Measurements from ENCODE around the gene HAND1. TPM values are rescaled to one million over a fixed set of nuclear protein-coding genes. Genes with fewer than 3 reads are reported as not detected.

HAND1 gene
- total RNA-seq, 1 donor from 2014 or later, result 0.47 TPM

DNA sequence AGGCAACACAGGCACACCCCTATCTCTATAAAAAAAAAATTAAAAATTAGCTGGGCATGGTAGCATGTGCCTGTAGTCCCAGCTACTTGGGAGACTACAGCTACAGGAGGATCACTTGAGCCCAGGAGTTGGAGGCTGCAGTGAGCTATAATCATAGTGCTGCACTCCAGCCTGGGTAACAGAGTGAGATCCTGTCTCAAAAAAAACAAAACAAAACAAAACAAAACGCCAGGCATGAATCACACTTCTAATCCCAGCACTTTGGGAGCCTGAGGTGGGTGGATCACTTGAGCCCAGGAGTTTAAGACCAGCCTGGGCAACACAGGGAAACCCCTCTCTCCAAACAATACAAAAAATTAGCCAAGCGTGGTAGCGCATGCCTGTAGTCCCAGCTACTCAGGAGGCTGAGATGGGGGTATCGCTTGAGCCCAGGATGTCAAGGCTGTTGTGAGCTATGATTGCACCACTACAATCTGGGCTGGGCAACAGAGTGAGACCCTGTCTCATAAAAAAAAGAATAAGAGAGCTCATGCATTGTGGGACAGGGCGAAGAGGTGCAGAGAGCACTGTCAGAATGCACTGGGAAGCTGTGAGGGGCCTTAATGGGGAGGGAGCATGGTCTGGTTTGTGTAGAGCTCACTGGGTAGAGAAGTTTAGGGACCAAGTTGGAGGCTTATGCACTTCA is 40.6 kb downstream of the HAND1 start:
- TF ChIP-seq, protein P1, sequence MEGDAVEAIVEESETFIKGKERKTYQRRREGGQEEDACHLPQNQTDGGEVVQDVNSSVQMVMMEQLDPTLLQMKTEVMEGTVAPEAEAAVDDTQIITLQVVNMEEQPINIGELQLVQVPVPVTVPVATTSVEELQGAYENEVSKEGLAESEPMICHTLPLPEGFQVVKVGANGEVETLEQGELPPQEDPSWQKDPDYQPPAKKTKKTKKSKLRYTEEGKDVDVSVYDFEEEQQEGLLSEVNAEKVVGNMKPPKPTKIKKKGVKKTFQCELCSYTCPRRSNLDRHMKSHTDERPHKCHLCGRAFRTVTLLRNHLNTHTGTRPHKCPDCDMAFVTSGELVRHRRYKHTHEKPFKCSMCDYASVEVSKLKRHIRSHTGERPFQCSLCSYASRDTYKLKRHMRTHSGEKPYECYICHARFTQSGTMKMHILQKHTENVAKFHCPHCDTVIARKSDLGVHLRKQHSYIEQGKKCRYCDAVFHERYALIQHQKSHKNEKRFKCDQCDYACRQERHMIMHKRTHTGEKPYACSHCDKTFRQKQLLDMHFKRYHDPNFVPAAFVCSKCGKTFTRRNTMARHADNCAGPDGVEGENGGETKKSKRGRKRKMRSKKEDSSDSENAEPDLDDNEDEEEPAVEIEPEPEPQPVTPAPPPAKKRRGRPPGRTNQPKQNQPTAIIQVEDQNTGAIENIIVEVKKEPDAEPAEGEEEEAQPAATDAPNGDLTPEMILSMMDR (IDR thresholded peaks at IDR 0.05; ENCODE audit: partially characterized antibody, unreplicated experiment), result no peak
- Mint-ChIP-seq H3K27ac (ENCODE audit: unreplicated experiment) (no peak overlapping the region), H3K4me3 (ENCODE audit: unreplicated experiment) (no peak overlapping the region), H3K4me1 (ENCODE audit: low read depth, unreplicated experiment) (no peaks in the 10 kb centered on the region), H3K27me3 (ENCODE audit: unreplicated experiment) (no peaks in the 10 kb centered on the region), H3K36me3 (ENCODE audit: unreplicated experiment) (no peaks in the 10 kb centered on the region), H3K9me3 (ENCODE audit: unreplicated experiment) (no peaks in the 10 kb centered on the region)
- no peak for DNase-seq

DNA sequence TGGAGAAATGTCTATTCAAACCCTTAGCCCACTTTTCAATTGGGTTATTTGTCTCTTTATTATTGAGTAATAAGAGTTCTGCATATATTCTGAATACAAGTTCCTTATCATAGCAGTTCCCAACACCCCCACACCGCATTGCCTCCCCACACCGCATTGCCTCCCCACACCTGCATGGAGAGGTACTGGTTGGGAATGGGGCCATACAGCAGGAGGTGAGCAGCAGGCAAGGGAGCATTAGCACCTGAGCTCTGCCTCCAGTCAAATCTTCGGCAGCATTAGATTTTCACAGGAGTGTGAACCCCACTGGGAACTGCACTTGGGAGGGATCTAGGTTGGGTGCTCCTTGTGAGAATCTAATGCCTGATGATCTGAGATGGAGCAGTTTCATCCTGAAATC is 42.8 kb downstream of the HAND1 start:
- H3K4me3 Mint-ChIP-seq (ENCODE audit: unreplicated experiment), result no peak overlapping the region
- H3K36me3 Mint-ChIP-seq (ENCODE audit: unreplicated experiment), result no peaks in the 10 kb centered on the region
- H3K9me3 Mint-ChIP-seq (ENCODE audit: unreplicated experiment), result no peaks in the 10 kb centered on the region
- no peak for DNase-seq
- H3K27ac Mint-ChIP-seq (ENCODE audit: unreplicated experiment), result no peak overlapping the region
- no peaks in the 10 kb centered on the region for H3K27me3 Mint-ChIP-seq (ENCODE audit: unreplicated experiment)
- H3K4me1 Mint-ChIP-seq (ENCODE audit: low read depth, unreplicated experiment), result no peaks in the 10 kb centered on the region
- TF ChIP-seq, protein P1 (IDR thresholded peaks at IDR 0.05; ENCODE audit: partially characterized antibody, unreplicated experiment), result no peak

DNA sequence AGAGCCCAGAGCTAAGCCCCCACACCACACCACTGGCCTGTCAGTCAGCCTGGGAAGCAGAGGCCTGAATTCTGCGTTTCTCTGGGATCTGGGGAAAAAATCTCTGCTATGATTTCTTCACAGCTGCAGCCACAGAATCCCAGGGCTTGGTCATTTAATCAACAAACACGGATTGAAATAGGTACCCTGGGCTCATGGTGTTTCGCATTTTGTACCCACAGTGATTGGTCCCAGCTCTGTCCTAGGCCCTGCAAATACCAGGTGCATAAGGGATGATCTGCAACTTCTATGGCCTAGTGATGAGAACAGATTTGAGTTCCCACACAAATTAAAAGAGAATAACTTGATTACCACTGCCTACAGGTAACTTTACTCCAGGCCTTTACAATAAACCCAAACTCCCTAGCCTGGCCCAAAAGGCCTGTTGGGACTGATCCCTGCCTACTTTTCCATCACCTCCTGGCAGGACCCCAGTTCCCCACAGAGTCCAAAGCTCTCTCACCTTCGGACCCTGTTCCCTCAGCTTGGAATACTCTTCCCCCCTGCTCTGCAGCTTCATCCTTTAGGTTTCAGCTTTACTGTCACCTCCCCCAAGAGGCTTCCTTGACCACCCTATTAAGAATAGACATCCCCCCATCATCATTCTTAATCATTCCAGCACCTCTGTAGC is 46.9 kb downstream of the HAND1 start:
- no peaks in the 10 kb centered on the region for H3K36me3 Mint-ChIP-seq (ENCODE audit: unreplicated experiment)
- H3K27ac Mint-ChIP-seq (ENCODE audit: unreplicated experiment), result no peak overlapping the region
- no peaks in the 10 kb centered on the region for H3K4me1 Mint-ChIP-seq (ENCODE audit: low read depth, unreplicated experiment)
- H3K9me3 Mint-ChIP-seq (ENCODE audit: unreplicated experiment), result no peaks in the 10 kb centered on the region
- H3K4me3 Mint-ChIP-seq (ENCODE audit: unreplicated experiment), result no peak overlapping the region
- TF ChIP-seq, protein P1 (IDR thresholded peaks at IDR 0.05; ENCODE audit: partially characterized antibody, unreplicated experiment), result no peak
- DNase-seq, result no peak
- H3K27me3 Mint-ChIP-seq (ENCODE audit: unreplicated experiment), result no peaks in the 10 kb centered on the region

DNA sequence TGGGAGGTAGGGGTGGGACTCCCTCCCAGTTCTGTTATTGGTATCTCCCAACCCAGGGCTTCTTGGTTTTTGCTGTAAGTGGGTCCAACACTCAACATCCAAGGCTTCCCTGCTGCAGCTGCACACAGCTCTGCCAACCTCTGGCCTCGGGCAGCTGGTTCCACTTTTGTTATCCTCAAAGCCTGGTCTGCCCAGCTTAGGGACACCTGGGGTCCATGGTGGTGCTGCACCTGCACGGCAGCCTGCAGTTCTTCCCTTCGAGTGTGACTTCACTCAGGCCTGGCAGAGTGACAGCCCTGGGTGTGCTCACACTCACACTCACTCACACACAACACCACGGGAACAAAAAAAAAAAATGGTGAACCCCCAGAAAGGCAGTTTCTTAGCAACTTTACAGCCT is 47.6 kb downstream of the HAND1 start:
- no peaks in the 10 kb centered on the region for H3K9me3 Mint-ChIP-seq (ENCODE audit: unreplicated experiment)
- H3K27me3 Mint-ChIP-seq (ENCODE audit: unreplicated experiment), result no peaks in the 10 kb centered on the region
- TF ChIP-seq, protein P1 (IDR thresholded peaks at IDR 0.05; ENCODE audit: partially characterized antibody, unreplicated experiment), result no peak
- no peaks in the 10 kb centered on the region for H3K36me3 Mint-ChIP-seq (ENCODE audit: unreplicated experiment)
- no peak for DNase-seq
- no peaks in the 10 kb centered on the region for H3K4me1 Mint-ChIP-seq (ENCODE audit: low read depth, unreplicated experiment)
- no peak overlapping the region for H3K4me3 Mint-ChIP-seq (ENCODE audit: unreplicated experiment)
- H3K27ac Mint-ChIP-seq (ENCODE audit: unreplicated experiment), result no peak overlapping the region

DNA sequence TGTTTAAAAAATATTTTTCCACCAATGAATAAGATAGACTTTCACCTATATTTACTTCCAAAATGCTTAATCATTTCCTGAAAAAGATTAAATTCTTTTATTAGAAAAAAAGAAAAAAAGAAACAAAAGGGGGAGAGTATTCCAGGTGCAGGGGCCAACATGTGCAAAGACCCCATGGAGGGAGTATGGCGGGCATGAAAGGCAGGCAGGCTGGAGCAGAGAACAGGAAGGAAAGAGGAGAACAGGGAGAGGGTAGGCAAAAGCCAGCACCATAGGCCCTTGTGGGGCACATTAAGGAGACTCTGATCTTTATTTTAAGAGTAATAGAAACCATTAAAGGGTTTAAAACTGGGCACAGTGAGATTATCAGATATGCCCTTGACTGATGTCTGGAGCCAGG is 48.7 kb downstream of the HAND1 start:
- no peak overlapping the region for H3K4me3 Mint-ChIP-seq (ENCODE audit: unreplicated experiment)
- TF ChIP-seq, protein P1 (IDR thresholded peaks at IDR 0.05; ENCODE audit: partially characterized antibody, unreplicated experiment), result no peak
- no peaks in the 10 kb centered on the region for H3K36me3 Mint-ChIP-seq (ENCODE audit: unreplicated experiment)
- DNase-seq, result no peak
- H3K9me3 Mint-ChIP-seq (ENCODE audit: unreplicated experiment), result no peaks in the 10 kb centered on the region
- H3K27me3 Mint-ChIP-seq (ENCODE audit: unreplicated experiment), result no peaks in the 10 kb centered on the region
- no peaks in the 10 kb centered on the region for H3K4me1 Mint-ChIP-seq (ENCODE audit: low read depth, unreplicated experiment)
- H3K27ac Mint-ChIP-seq (ENCODE audit: unreplicated experiment), result no peak overlapping the region
